Smooth muscle cell (in vitro differentiated cells): ENCODE measurements around the gene SIMC1. TPM values are rescaled to one million over a fixed set of nuclear protein-coding genes. Genes with fewer than 3 reads are reported as not detected.
"Not testable (repeated sequence)": the region's sequence is repeated elsewhere in the genome, so short reads cannot be mapped to it uniquely, and the experiment has no call there.

ENCODE experiments used
- DNase-seq: peaks from one replicate; lab custom pipeline; 2025; ENCODE audit not compliant: unreplicated experiment; lab: John Stamatoyannopoulos, UW
- H2AFZ ChIP-seq: fragments of 200-600 bp; sonication (generic); 2 replicates; pipeline ENCODE4 v1.6.0; 2016; ENCODE audit warnings: antibody characterized with exemption, low read depth, mild to moderate bottlenecking
- H3F3A ChIP-seq: fragments of 200-600 bp; sonication (generic); 2 replicates; pipeline ENCODE4 v1.6.0; 2017; ENCODE audit warnings: antibody characterized with exemption, low read depth
- H3K27ac ChIP-seq: fragments of 200-600 bp; sonication (generic); 2 replicates; pipeline ENCODE4 v1.5.1; 2016; ENCODE audit warnings: low read depth, mild to moderate bottlenecking
- H3K27me3 ChIP-seq: fragments of 200-600 bp; sonication (generic); 2 replicates; pipeline ENCODE4 v1.6.1; 2016; ENCODE audit warnings: low read depth, mild to moderate bottlenecking
- H3K36me3 ChIP-seq: fragments of 200-600 bp; sonication (generic); 2 replicates; pipeline ENCODE4 v1.5.1; 2016; ENCODE audit warnings: low read depth
- H3K4me1 ChIP-seq: fragments of 200-600 bp; sonication (generic); 2 replicates; pipeline ENCODE4 v1.5.1; 2016; ENCODE audit warnings: low read depth
- H3K4me2 ChIP-seq: fragments of 200-600 bp; sonication (generic); 2 replicates; pipeline ENCODE4 v1.6.0; 2016; ENCODE audit warnings: mild to moderate bottlenecking
- H3K4me3 ChIP-seq: fragments of 200-600 bp; sonication (generic); 2 replicates; pipeline ENCODE4 v1.5.1; 2016; ENCODE audit warnings: mild to moderate bottlenecking
- H3K79me2 ChIP-seq: fragments of 200-600 bp; sonication (generic); 2 replicates; pipeline ENCODE4 v1.6.0; 2016; ENCODE audit warnings: low read depth, mild to moderate bottlenecking
- H3K9ac ChIP-seq: fragments of 200-600 bp; sonication (generic); 2 replicates; pipeline ENCODE4 v1.6.0; 2016; ENCODE audit warnings: low read depth
- H3K9me3 ChIP-seq: fragments of 200-600 bp; sonication (generic); replicated peaks from 2 replicates; pipeline ENCODE4 v1.5.1; 2016; ENCODE audit warnings: low read depth
- H4K20me1 ChIP-seq: fragments of 200-600 bp; sonication (generic); 2 replicates; pipeline ENCODE4 v1.6.0; 2016; ENCODE audit warnings: low read depth
- CTCF ChIP-seq: fragments of 200-600 bp; sonication (generic); IDR thresholded peaks from 2 replicates; pipeline ENCODE4 v1.5.1; 2017; ENCODE audit warnings: borderline replicate concordance, mild to moderate bottlenecking, antibody characterized with exemption; ENCODE audit not compliant: insufficient read depth, poor library complexity, severe bottlenecking
- WGBS: methylation state at CpG from one replicate; pipeline ENCODE4 v1.1.7; 2016; ENCODE audit warnings: low lambda C conversion rate; 5-methylcytosine and 5-hydroxymethylcytosine counted together
- polyA plus RNA-seq: library from polyadenylated mRNA; unstranded; fragments of >200 nt; fragmentation: Nextera tagmentation; extraction: Ambion mirVana; gene quantifications from 2 replicates; pipeline ENCODE4 v1.2.1, GENCODE V29; 2016
- total RNA-seq: library from RNA; depleted of rRNA; stranded (reverse); fragments of >200 nt; gene quantifications from 2 replicates; pipeline ENCODE4 v1.2.3, GENCODE V29; 2014

SIMC1 gene
- total RNA-seq (11.6 and 16.3 TPM in 2 replicates), polyA plus RNA-seq (12.9 and 15.3 TPM in 2 replicates)

GRCh38 chr5:176237971-176238644 lies at the start of gene SIMC1:
Gene SIMC1 (plus strand): TSS chr5:176238424. CDS start chr5:176238509, 85 bp downstream.
- not testable (repeated sequence) for H3K9me3 ChIP-seq, H2AFZ ChIP-seq, H3K4me1 ChIP-seq, H3K79me2 ChIP-seq, H3K27me3 ChIP-seq, H3K27ac ChIP-seq, H3F3A ChIP-seq, H4K20me1 ChIP-seq, H3K9ac ChIP-seq, H3K36me3 ChIP-seq, DNase-seq
- peak within 1 kb of the TSS; percentile 44 for H3K4me3 ChIP-seq
- 22% methylated on average over 39 of the region's 81 CpGs for WGBS
- H3K4me2 ChIP-seq = peak within 1 kb of the TSS; percentile 17

GRCh38 chr5:176188506-176189193 lies 49.6 kb upstream of the SIMC1 start:
- no peaks in the 10 kb centered on the region for H3K79me2 ChIP-seq
- DNase-seq = no peak
- no peak overlapping the region for H3K4me3 ChIP-seq
- H4K20me1 ChIP-seq = no peaks in the 10 kb centered on the region
- H3F3A ChIP-seq = no peaks in the 10 kb centered on the region
- H3K4me1 ChIP-seq = no peaks in the 10 kb centered on the region
- no peaks in the 10 kb centered on the region for H3K9me3 ChIP-seq
- H3K27ac ChIP-seq = no peak overlapping the region
- no peaks in the 10 kb centered on the region for H3K36me3 ChIP-seq
- H2AFZ ChIP-seq = no peak overlapping the region
- H3K4me2 ChIP-seq = no peak overlapping the region
- no peaks in the 10 kb centered on the region for H3K27me3 ChIP-seq
- no peak overlapping the region for H3K9ac ChIP-seq
- 93% methylated on average over 11 of the region's 11 CpGs for WGBS
- TF ChIP-seq CTCF = no peak

- WGBS = 81% methylated on average over 7 of the region's 7 CpGs
- no peak overlapping the region for H3K4me2 ChIP-seq
- H3F3A ChIP-seq = no peaks in the 10 kb centered on the region
- H4K20me1 ChIP-seq = no peaks in the 10 kb centered on the region
- no peaks in the 10 kb centered on the region for H3K36me3 ChIP-seq
- DNase-seq = no peak
- H3K4me3 ChIP-seq = no peak overlapping the region
- H3K9ac ChIP-seq = no peak overlapping the region
- H3K27ac ChIP-seq = no peak overlapping the region
- no peaks in the 10 kb centered on the region for H3K4me1 ChIP-seq
- TF ChIP-seq CTCF = no peak
- H2AFZ ChIP-seq = no peak overlapping the region
- H3K9me3 ChIP-seq = no peaks in the 10 kb centered on the region
- peaks cover 3% of the 10 kb centered on the region for H3K27me3 ChIP-seq
- H3K79me2 ChIP-seq = no peaks in the 10 kb centered on the region
Observed at GRCh38 chr5:176189857-176190256, 48.4 kb upstream of the SIMC1 start.

GRCh38 chr5:176190886-176191755 lies 47.1 kb upstream of the SIMC1 start:
- Histone ChIP-seq H3K27me3 (peaks cover 5% of the 10 kb centered on the region), H2AFZ (no peak overlapping the region), H3K4me3 (no peak overlapping the region), H3K36me3 (no peaks in the 10 kb centered on the region), H3K4me2 (no peak overlapping the region), H3K27ac (no peak overlapping the region), H3F3A (no peaks in the 10 kb centered on the region), H3K9me3 (no peaks in the 10 kb centered on the region), H3K4me1 (no peaks in the 10 kb centered on the region), H3K79me2 (no peaks in the 10 kb centered on the region), H3K9ac (no peak overlapping the region), H4K20me1 (no peaks in the 10 kb centered on the region)
- DNase-seq = no peak
- no peak for TF ChIP-seq CTCF
- 85% methylated on average over 25 of the region's 28 CpGs for WGBS
